H1 (cell line): ENCODE measurements around the gene FSD1L. TPM values are rescaled to one million over a fixed set of nuclear protein-coding genes. Genes with fewer than 3 reads are reported as not detected.

Source experiments
- CTCF ChIA-PET: fragments of 300-600 bp; sonication (Branson Sonifier 250); formaldehyde crosslinking; loops from one replicate; lab custom pipeline; 2021; ENCODE audit not compliant: partially characterized antibody; lab: Charles Lee
- POLR2A ChIA-PET: fragments of 300-600 bp; sonication (Branson Sonifier 250); formaldehyde crosslinking; loops from one replicate; lab custom pipeline; 2021; ENCODE audit warnings: inconsistent platforms; ENCODE audit not compliant: partially characterized antibody; lab: Charles Lee
- DNase-seq, 2 experiments: peaks; one replicate each; pipeline versions ENCODE4 v3.0.0 to v3.0.0-alpha.2; 2010 to 2022; ENCODE audit warnings: low spot score in 2 of 2, low read depth in 1 of 2, mixed read lengths in 1 of 2
- FAIRE-seq: peaks from 2 replicates; lab custom pipeline; 2011; peaks lifted over from hg19 to GRCh38; lab: Jason Lieb, UNC
- H2AFZ ChIP-seq: 2 replicates; pipeline ENCODE4 v1.8.1; 2012; ENCODE audit warnings: low read length, inconsistent platforms
- H2AK5ac ChIP-seq: 2 replicates; pipeline ENCODE4 v1.6.1; 2013; ENCODE audit warnings: low read depth, low read length
- H2BK120ac ChIP-seq: replicated peaks from 2 replicates; pipeline ENCODE3; 2013; ENCODE audit warnings: low read depth, low read length, inconsistent platforms
- H2BK12ac ChIP-seq: 2 replicates; pipeline ENCODE4 v1.6.1; 2013; ENCODE audit warnings: low read depth, low read length
- H2BK15ac ChIP-seq: 2 replicates; pipeline ENCODE4 v1.6.1; 2013; ENCODE audit warnings: low read length
- H2BK20ac ChIP-seq: 2 replicates; pipeline ENCODE4 v1.6.1; 2013; ENCODE audit warnings: low read length
- H2BK5ac ChIP-seq: 2 replicates; pipeline ENCODE4 v1.6.1; 2013; ENCODE audit warnings: low read depth, low read length
- H3K14ac ChIP-seq: 2 replicates; pipeline ENCODE4 v1.6.1; 2013; ENCODE audit warnings: inconsistent platforms; ENCODE audit not compliant: insufficient read length
- H3K18ac ChIP-seq: 2 replicates; pipeline ENCODE4 v1.6.1; 2013; ENCODE audit warnings: low read length; ENCODE audit errors: extremely low read depth
- H3K23ac ChIP-seq: 2 replicates; pipeline ENCODE4 v1.6.1; 2013; ENCODE audit warnings: inconsistent platforms; ENCODE audit not compliant: insufficient read length
- H3K23me2 ChIP-seq: 2 replicates; pipeline ENCODE4 v1.6.1; 2013; ENCODE audit warnings: low read depth, low read length
- H3K27ac ChIP-seq: 2 replicates; pipeline ENCODE4 v1.6.1; 2011; ENCODE audit warnings: low read depth, low read length, inconsistent platforms
- H3K27me3 ChIP-seq, 4 experiments: replicated peaks in 1 of 4; 1 replicate in 1 of 4; 2 replicates in 3 of 4; pipeline versions ENCODE4 v1.6.1 to v1.8.1; 2011 to 2013; ENCODE audit warnings: low read length in 3 of 4, mild to moderate bottlenecking in 3 of 4, inconsistent platforms in 2 of 4, mixed read lengths in 2 of 4, moderate library complexity in 1 of 4; ENCODE audit not compliant: control insufficient read depth in 3 of 4, insufficient read depth in 3 of 4; ENCODE audit errors: extremely low read depth in 1 of 4
- H3K36me3 ChIP-seq, 4 experiments: 2 replicates each; pipeline versions ENCODE4 v1.6.1 to v1.8.1; 2011 to 2013; ENCODE audit warnings: mild to moderate bottlenecking in 4 of 4, low read length in 3 of 4, moderate library complexity in 2 of 4, control low read depth in 1 of 4, inconsistent platforms in 1 of 4; ENCODE audit not compliant: insufficient read depth in 4 of 4, control insufficient read depth in 2 of 4
- H3K4ac ChIP-seq: replicated peaks from 2 replicates; pipeline ENCODE3; 2013; ENCODE audit warnings: low read length, low read depth, mixed read lengths, inconsistent platforms; ENCODE audit not compliant: insufficient read length
- H3K4me1 ChIP-seq, 4 experiments: replicated peaks in 1 of 4; 1 replicate in 1 of 4; 2 replicates in 3 of 4; pipeline versions ENCODE4 v1.6.1 to v1.8.1; 2011 to 2013; ENCODE audit warnings: low read length in 3 of 4, inconsistent platforms in 2 of 4, mixed read lengths in 1 of 4; ENCODE audit not compliant: insufficient read depth in 4 of 4, control insufficient read depth in 3 of 4
- H3K4me2 ChIP-seq, 2 experiments: 2 replicates each; pipeline versions ENCODE4 v1.6.1 to v1.8.1; 2011 to 2013; ENCODE audit warnings: low read depth in 2 of 2, low read length in 2 of 2, control low read depth in 1 of 2, inconsistent platforms in 1 of 2, mild to moderate bottlenecking in 1 of 2; ENCODE audit not compliant: insufficient read depth in 1 of 2
- H3K4me3 ChIP-seq, 4 experiments: fragments of 200-600, 300-600 bp in 1 of 4; sonication (generic), shearing (Covaris generic), sonication (Bioruptor Twin) in 1 of 4; 2 replicates each; pipeline versions ENCODE4 v1.5.1 to v1.8.1; 2011 to 2016; ENCODE audit warnings: low read length in 4 of 4, low read depth in 3 of 4, control low read depth in 2 of 4, inconsistent platforms in 2 of 4, mild to moderate bottlenecking in 2 of 4, mixed read lengths in 1 of 4, moderate library complexity in 1 of 4; ENCODE audit not compliant: insufficient read depth in 2 of 4; ENCODE audit errors: extremely low read depth in 1 of 4
- H3K56ac ChIP-seq: replicated peaks from 2 replicates; pipeline ENCODE3; 2013; ENCODE audit warnings: low read depth, mild to moderate bottlenecking, mixed read lengths, low read length, inconsistent platforms; ENCODE audit not compliant: insufficient read length
- H3K79me1 ChIP-seq: 2 replicates; pipeline ENCODE4 v1.6.1; 2013; ENCODE audit warnings: low read depth, low read length, control low read depth
- H3K79me2 ChIP-seq, 2 experiments: 2 replicates each; pipeline versions ENCODE4 v1.6.1 to v1.8.1; 2012 to 2013; ENCODE audit warnings: low read length in 2 of 2, mild to moderate bottlenecking in 2 of 2, inconsistent platforms in 1 of 2; ENCODE audit not compliant: insufficient read depth in 2 of 2, control insufficient read depth in 1 of 2
- H3K9ac ChIP-seq, 4 experiments: replicated peaks in 1 of 4; 1 replicate in 1 of 4; 2 replicates in 3 of 4; pipeline versions ENCODE4 v1.6.1 to v1.8.1; 2011 to 2013; ENCODE audit warnings: low read depth in 3 of 4, low read length in 3 of 4, control low read depth in 2 of 4, mild to moderate bottlenecking in 2 of 4, moderate library complexity in 2 of 4, inconsistent platforms in 1 of 4; ENCODE audit errors: extremely low read depth in 1 of 4
- H3K9me3 ChIP-seq, 2 experiments: 2 replicates each; pipeline versions ENCODE4 v1.6.1 to v1.8.1; 2012 to 2013; ENCODE audit warnings: mild to moderate bottlenecking in 2 of 2, moderate library complexity in 2 of 2, control low read depth in 1 of 2, inconsistent platforms in 1 of 2, low read depth in 1 of 2, low read length in 1 of 2, mixed read lengths in 1 of 2; ENCODE audit not compliant: insufficient read depth in 2 of 2
- H4K20me1 ChIP-seq, 2 experiments: replicated peaks in 1 of 2; 2 replicates each; pipeline versions ENCODE3 to v1.8.1; 2011 to 2013; ENCODE audit warnings: inconsistent platforms in 2 of 2, low read length in 2 of 2, mild to moderate bottlenecking in 1 of 2; ENCODE audit not compliant: insufficient read depth in 2 of 2, control insufficient read depth in 1 of 2
- H4K5ac ChIP-seq: 2 replicates; pipeline ENCODE4 v1.6.1; 2013; ENCODE audit warnings: low read length, low read depth, mixed read lengths, inconsistent platforms; ENCODE audit not compliant: insufficient read length
- H4K8ac ChIP-seq: 2 replicates; pipeline ENCODE4 v1.8.0; 2013; ENCODE audit warnings: mild to moderate bottlenecking, moderate library complexity, low read length, inconsistent platforms; ENCODE audit not compliant: insufficient read depth; ENCODE audit errors: extremely low read depth
- H4K91ac ChIP-seq: replicated peaks from 2 replicates; pipeline ENCODE3; 2013; ENCODE audit warnings: low read length, mixed read lengths, inconsistent platforms; ENCODE audit not compliant: insufficient read length
- BCL11A ChIP-seq, 2 experiments: IDR thresholded peaks; one replicate each; pipeline ENCODE4 v1.6.1; 2011; ENCODE audit warnings: low read depth in 2 of 2, low read length in 2 of 2, mild to moderate bottlenecking in 2 of 2
- BRCA1 ChIP-seq: IDR thresholded peaks from 2 replicates; pipeline ENCODE4 v1.6.1; 2012; ENCODE audit warnings: low read depth, low read length, improper control_type of control experiment
- CREB1 ChIP-seq: IDR thresholded peaks from 2 replicates; pipeline ENCODE4 v1.6.1; 2012; ENCODE audit warnings: inconsistent platforms
- CTCF ChIP-seq, 3 experiments: IDR thresholded peaks; 1 replicate in 2 of 3; 2 replicates in 1 of 3; pipeline versions ENCODE4 v1.5.1 to v1.6.1; 2011; ENCODE audit warnings: low read length in 3 of 3, mild to moderate bottlenecking in 3 of 3, inconsistent platforms in 2 of 3, low read depth in 1 of 3, moderate library complexity in 1 of 3; ENCODE audit not compliant: insufficient read depth in 1 of 3; ENCODE audit errors: control extremely low read depth in 1 of 3
- JUN ChIP-seq: IDR thresholded peaks from 2 replicates; pipeline ENCODE4 v1.6.1; 2011; ENCODE audit warnings: low read depth, mild to moderate bottlenecking, improper control_type of control experiment, low read length
- KDM1A ChIP-seq: fragments of 200-600, 300-600 bp; sonication (generic); IDR thresholded peaks from 2 replicates; pipeline ENCODE4 v1.7.1; 2016; ENCODE audit warnings: mild to moderate bottlenecking, low read length, borderline replicate concordance
- NANOG ChIP-seq: IDR thresholded peaks from 2 replicates; pipeline ENCODE4 v1.6.1; 2011; ENCODE audit warnings: low read length, low read depth, mild to moderate bottlenecking, inconsistent platforms; ENCODE audit not compliant: insufficient read depth, poor library complexity, severe bottlenecking
- NRF1 ChIP-seq: IDR thresholded peaks from 2 replicates; pipeline ENCODE4 v1.6.1; 2011; ENCODE audit warnings: mild to moderate bottlenecking, low read depth, low read length, improper control_type of control experiment
- RXRA ChIP-seq: IDR thresholded peaks from 2 replicates; pipeline ENCODE4 v1.6.1; 2011; ENCODE audit warnings: low read depth, mild to moderate bottlenecking, low read length, moderate library complexity; ENCODE audit not compliant: insufficient read depth
- WGBS, 2 experiments: shearing (Covaris generic) in 1 of 2; methylation state at CpG; one replicate each; pipeline versions ENCODE4 v1.1.6 to v1.1.7; 2013 to 2015; ENCODE audit warnings: low lambda C conversion rate in 2 of 2, mixed read lengths in 2 of 2, inconsistent platforms in 1 of 2, low coverage in 1 of 2, missing lambda C conversion rate in 1 of 2; ENCODE audit not compliant: insufficient replicate concordance in 2 of 2, insufficient coverage in 1 of 2, insufficient read length in 1 of 2; ENCODE audit errors: extremely low coverage in 1 of 2, missing lambda C conversion rate in 1 of 2; 5-methylcytosine and 5-hydroxymethylcytosine counted together
- polyA plus RNA-seq, 7 experiments: library from polyadenylated mRNA; depleted of rRNA in 3 of 7; stranded (reverse) in 5 of 7; unstranded in 2 of 7; fragments of >200 nt in 5 of 7; fragments of 200-250 nt in 2 of 7; gene quantifications; 1 replicate in 5 of 7; 2 replicates in 1 of 7; 4 replicates in 1 of 7; pipeline versions ENCODE4 v1.2.1 to v1.2.3, GENCODE V29; 2011 to 2013; ENCODE audit warnings: missing spikeins in 2 of 7, mixed read lengths in 2 of 7
- total RNA-seq: library from RNA; stranded (reverse); fragmentation: NEBNext Ultra II Directional; extraction: Animal tissue kit (Norgen Biotek cat#: 25700); gene quantifications from 2 replicates; pipeline ENCODE4 v1.2.1, GENCODE V29; 2021

Gene FSD1L
- total and polyA plus RNA-seq, 2 of the 8 experiments (the other 6 are each of a cell fraction or from before 2014, with no cell fraction given), result 0.91 to 4.8 TPM

DNA sequence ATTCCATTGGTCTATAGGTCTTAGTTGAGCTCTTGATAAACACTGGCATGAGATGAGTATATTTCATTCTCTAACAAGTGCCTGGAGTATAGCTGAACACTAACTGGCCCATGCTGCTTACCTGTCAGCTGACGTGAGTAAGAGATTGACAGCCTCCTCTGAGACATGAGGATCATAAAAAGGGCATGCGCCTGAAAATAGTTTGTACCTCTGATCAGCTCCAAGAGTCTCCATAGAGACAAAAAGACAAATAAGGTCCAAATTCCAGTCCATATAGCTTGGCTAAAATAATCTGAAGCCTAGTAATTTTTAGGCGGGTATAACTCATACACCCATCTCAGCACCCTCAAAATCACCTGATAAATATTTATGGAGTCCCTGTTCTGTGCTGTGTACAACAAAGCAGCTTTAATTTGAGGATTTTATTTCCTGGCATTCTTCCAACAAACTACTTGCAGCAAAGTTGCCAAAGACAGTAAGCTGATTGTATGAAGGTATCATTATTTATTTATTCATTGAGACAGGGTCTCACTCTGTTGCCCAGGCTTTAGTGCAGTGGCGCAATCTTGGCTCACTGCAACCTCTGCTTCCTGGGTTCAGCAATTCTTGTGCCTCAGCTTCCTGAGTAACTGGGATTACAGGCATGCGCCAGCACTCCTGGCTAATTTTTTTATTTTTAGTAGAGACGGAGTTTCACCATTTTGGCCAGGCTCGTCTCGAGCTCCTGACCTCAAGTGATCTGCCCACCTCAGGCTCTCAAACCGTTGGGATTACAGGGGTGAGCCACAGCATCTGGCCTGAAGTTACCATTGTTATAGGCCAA is 16.2 kb upstream of the FSD1L start:
- DNase-seq (no peak), FAIRE-seq (no peak)
- Histone ChIP-seq H4K8ac (no peak overlapping the region), H3K79me2 (no peaks in the 10 kb centered on the region), H3K27me3 (no peaks in the 10 kb centered on the region), H4K91ac (no peak overlapping the region), H3K27ac (no peak overlapping the region), H4K5ac (no peak overlapping the region), H3K4me3 (no peak overlapping the region), H3K18ac (no peak overlapping the region), H3K23ac (no peak overlapping the region), H2BK20ac (no peak overlapping the region), H4K20me1 (no peaks in the 10 kb centered on the region), H3K23me2 (no peaks in the 10 kb centered on the region), H2BK15ac (no peak overlapping the region), H3K4ac (no peak overlapping the region), H2BK120ac (no peak overlapping the region), H3K36me3 (no peaks in the 10 kb centered on the region), H3K9me3 (no peaks in the 10 kb centered on the region; a peak in 1 of 4 replicates), H3K79me1 (no peaks in the 10 kb centered on the region), H3K4me1 (no peaks in the 10 kb centered on the region), H3K14ac (no peak overlapping the region), H2BK5ac (no peak overlapping the region), H2BK12ac (no peak overlapping the region), H2AK5ac (no peak overlapping the region)
- ChIA-PET POLR2A (no interaction called here), CTCF (interaction anchor here (0.6 to 1.2 kb wide), 3 partner anchors 9 to 43 kb away, joined by 3 to 5 read pairs (median 3); no protein-coding TSS in a partner anchor)
- WGBS, 2 experiments, result 93% methylated on average over 9 of the region's 9 CpGs; no CpG with 5 or more reads in 1 of the 2 experiments
- no peak for TF ChIP-seq RXRA
- no peak for TF ChIP-seq NANOG
- TF ChIP-seq CREB1, result no peak
- TF ChIP-seq NRF1, result no peak
- no peak for TF ChIP-seq CTCF (IDR thresholded peaks at IDR 0.05; ENCODE audit: control extremely low read depth in 1 of 3, insufficient read depth in 1 of 3, low read depth in 1 of 3, low read length in 3 of 3)
- TF ChIP-seq BRCA1, result no peak
- TF ChIP-seq JUN, result no peak
- no peak for TF ChIP-seq BCL11A (IDR thresholded peaks at IDR 0.05; ENCODE audit: low read depth in 2 of 2, low read length in 2 of 2)
- no peak for TF ChIP-seq KDM1A
- TF ChIP-seq, all 59 proteins: peak for 0
- Histone ChIP-seq H3K9ac (no peak overlapping the region), H3K56ac (no peak overlapping the region), H3K4me2 (no peak overlapping the region), H2AFZ (no peak overlapping the region)
